Mesendoderm (in vitro differentiated cells): ENCODE results near the gene FHL2.

Source experiments
- DNase-seq: peaks from one replicate; pipeline ENCODE4 v3.0.0; 2013
- H2AK5ac ChIP-seq: 2 replicates; pipeline ENCODE4 v1.6.1; 2013; ENCODE audit warnings: low read length, inconsistent platforms
- H2BK120ac ChIP-seq: 2 replicates; pipeline ENCODE4 v1.6.1; 2013; ENCODE audit warnings: low read depth, mild to moderate bottlenecking, low read length, moderate library complexity, mixed read lengths
- H2BK15ac ChIP-seq: replicated peaks from 2 replicates; pipeline ENCODE4 v1.6.1; 2013; ENCODE audit warnings: low read depth, mild to moderate bottlenecking, moderate library complexity
- H2BK5ac ChIP-seq: 2 replicates; pipeline ENCODE4 v1.6.1; 2013; ENCODE audit warnings: low read length, inconsistent platforms
- H3K18ac ChIP-seq: 2 replicates; pipeline ENCODE4 v1.6.1; 2013; ENCODE audit warnings: mild to moderate bottlenecking, low read length, mixed read lengths
- H3K23ac ChIP-seq: one replicate; pipeline ENCODE4 v1.6.1; 2013; ENCODE audit warnings: low read length
- H3K27ac ChIP-seq: 2 replicates; pipeline ENCODE4 v1.5.1; 2013; ENCODE audit warnings: low read depth, mild to moderate bottlenecking, inconsistent platforms, low read length, moderate library complexity
- H3K27me3 ChIP-seq: 2 replicates; pipeline ENCODE4 v1.6.1; 2013; ENCODE audit warnings: low read length, control low read depth, mild to moderate bottlenecking, inconsistent platforms; ENCODE audit not compliant: insufficient read depth, poor library complexity
- H3K36me3 ChIP-seq: 2 replicates; pipeline ENCODE4 v1.6.1; 2013; ENCODE audit warnings: low read length, inconsistent platforms; ENCODE audit not compliant: control insufficient read depth, insufficient read depth
- H3K4ac ChIP-seq: one replicate; pipeline ENCODE4 v1.6.1; 2013; ENCODE audit warnings: low read depth, mild to moderate bottlenecking, low read length, moderate library complexity
- H3K4me1 ChIP-seq: 2 replicates; pipeline ENCODE4 v1.6.1; 2013; ENCODE audit warnings: low read depth, low read length, inconsistent platforms; ENCODE audit not compliant: control insufficient read depth
- H3K4me2 ChIP-seq: 2 replicates; pipeline ENCODE4 v1.6.1; 2013; ENCODE audit warnings: low read length
- H3K4me3 ChIP-seq: 2 replicates; pipeline ENCODE4 v1.5.1; 2013; ENCODE audit warnings: mild to moderate bottlenecking, low read length
- H3K56ac ChIP-seq: one replicate; pipeline ENCODE4 v1.6.1; 2013; ENCODE audit warnings: low read length
- H3K79me1 ChIP-seq: 2 replicates; pipeline ENCODE4 v1.6.1; 2013; ENCODE audit warnings: low read length, inconsistent platforms
- H3K79me2 ChIP-seq: 2 replicates; pipeline ENCODE4 v1.6.1; 2013; ENCODE audit warnings: mild to moderate bottlenecking, low read length; ENCODE audit not compliant: control insufficient read depth, insufficient read depth
- H3K9ac ChIP-seq: 2 replicates; pipeline ENCODE4 v1.6.1; 2013; ENCODE audit warnings: low read length, inconsistent platforms
- H4K5ac ChIP-seq: one replicate; pipeline ENCODE4 v1.6.1; 2013; ENCODE audit warnings: low read length
- H4K8ac ChIP-seq: one replicate; pipeline ENCODE4 v1.6.1; 2013; ENCODE audit warnings: low read depth, mild to moderate bottlenecking, control low read depth, low read length, moderate library complexity
- WGBS: extraction: QIAGEN DNeasy Blood & Tissue Kit; methylation state at CpG from one replicate; pipeline ENCODE4 v1.1.7; 2013; ENCODE audit warnings: low lambda C conversion rate, missing lambda C conversion rate; ENCODE audit not compliant: insufficient coverage; ENCODE audit errors: extremely low coverage; 5-methylcytosine and 5-hydroxymethylcytosine counted together

FHL2 gene

GRCh38 chr2:105410554-105410953, 11.7 kb upstream of the FHL2 start:
- Histone ChIP-seq H2BK15ac (no peak overlapping the region), H3K27ac (no peak overlapping the region), H3K79me1 (no peaks in the 10 kb centered on the region), H3K18ac (no peak overlapping the region), H3K9ac (no peak overlapping the region), H3K56ac (no peak overlapping the region), H4K8ac (no peak overlapping the region), H3K4me3 (no peak overlapping the region), H3K4me1 (no peaks in the 10 kb centered on the region), H3K23ac (no peak overlapping the region), H3K4me2 (no peak overlapping the region), H3K4ac (no peak overlapping the region), H3K36me3 (no peaks in the 10 kb centered on the region), H3K27me3 (no peaks in the 10 kb centered on the region), H2BK120ac (no peak overlapping the region), H4K5ac (no peak overlapping the region), H2BK5ac (no peak overlapping the region), H2AK5ac (no peak overlapping the region), H3K79me2 (no peaks in the 10 kb centered on the region)
- no CpG with 5 or more reads among the region's 4 CpGs for WGBS
- DNase-seq, result no peak

GRCh38 chr2:105409717-105410116, 10.9 kb upstream of the FHL2 start:
- no peaks in the 10 kb centered on the region for H3K4me1 ChIP-seq
- H3K18ac ChIP-seq, result no peak overlapping the region
- H3K27ac ChIP-seq, result no peak overlapping the region
- H3K9ac ChIP-seq, result no peak overlapping the region
- H3K79me2 ChIP-seq, result no peaks in the 10 kb centered on the region
- no peaks in the 10 kb centered on the region for H3K36me3 ChIP-seq
- H4K5ac ChIP-seq, result no peak overlapping the region
- H3K56ac ChIP-seq, result no peak overlapping the region
- H3K4ac ChIP-seq, result no peak overlapping the region
- no peak overlapping the region for H2BK5ac ChIP-seq
- H3K4me3 ChIP-seq, result no peak overlapping the region
- H3K4me2 ChIP-seq, result no peak overlapping the region
- no peak for DNase-seq
- H3K27me3 ChIP-seq, result no peaks in the 10 kb centered on the region
- no peak overlapping the region for H2AK5ac ChIP-seq
- H2BK15ac ChIP-seq, result no peak overlapping the region
- no peak overlapping the region for H3K23ac ChIP-seq
- no peak overlapping the region for H4K8ac ChIP-seq
- WGBS, result no CpG with 5 or more reads among the region's 6 CpGs
- no peaks in the 10 kb centered on the region for H3K79me1 ChIP-seq
- H2BK120ac ChIP-seq, result no peak overlapping the region

GRCh38 chr2:105407946-105408743, 9.3 kb upstream of the FHL2 start:
- Histone ChIP-seq H3K4me1 (no peaks in the 10 kb centered on the region), H4K8ac (no peak overlapping the region), H2AK5ac (no peak overlapping the region), H2BK15ac (no peak overlapping the region), H3K27ac (no peak overlapping the region), H3K9ac (no peak overlapping the region), H3K4me2 (no peak overlapping the region), H2BK5ac (no peak overlapping the region), H4K5ac (no peak overlapping the region), H2BK120ac (no peak overlapping the region), H3K56ac (no peak overlapping the region), H3K79me1 (no peaks in the 10 kb centered on the region), H3K4me3 (no peak overlapping the region), H3K4ac (no peak overlapping the region), H3K18ac (no peak overlapping the region), H3K27me3 (no peaks in the 10 kb centered on the region), H3K23ac (no peak overlapping the region), H3K79me2 (no peaks in the 10 kb centered on the region), H3K36me3 (no peaks in the 10 kb centered on the region)
- no CpG with 5 or more reads among the region's 7 CpGs for WGBS
- no peak for DNase-seq

GRCh38 chr2:105406221-105406620, 7.4 kb upstream of the FHL2 start:
- Histone ChIP-seq H3K79me2 (no peaks in the 10 kb centered on the region), H3K27ac (no peak overlapping the region), H4K8ac (no peak overlapping the region), H3K4me3 (no peak overlapping the region), H3K79me1 (no peaks in the 10 kb centered on the region), H2AK5ac (no peak overlapping the region), H2BK120ac (no peak overlapping the region), H3K4me1 (no peaks in the 10 kb centered on the region), H2BK5ac (no peak overlapping the region), H4K5ac (no peak overlapping the region), H3K4ac (no peak overlapping the region), H2BK15ac (no peak overlapping the region), H3K36me3 (no peaks in the 10 kb centered on the region), H3K56ac (no peak overlapping the region), H3K18ac (no peak overlapping the region), H3K23ac (no peak overlapping the region), H3K4me2 (no peak overlapping the region), H3K27me3 (no peaks in the 10 kb centered on the region), H3K9ac (no peak overlapping the region)
- no peak for DNase-seq
- WGBS, result no CpG with 5 or more reads among the region's 5 CpGs

- Histone ChIP-seq H3K4me2 (no peak overlapping the region), H3K4me1 (no peaks in the 10 kb centered on the region), H3K27me3 (no peaks in the 10 kb centered on the region), H2BK120ac (no peak overlapping the region), H2AK5ac (no peak overlapping the region), H2BK5ac (no peak overlapping the region), H2BK15ac (no peak overlapping the region), H3K23ac (no peak overlapping the region), H3K79me2 (no peaks in the 10 kb centered on the region), H3K56ac (no peak overlapping the region), H4K8ac (no peak overlapping the region), H3K27ac (no peak overlapping the region), H3K36me3 (no peaks in the 10 kb centered on the region), H4K5ac (no peak overlapping the region), H3K18ac (no peak overlapping the region), H3K4me3 (no peak overlapping the region), H3K4ac (no peak overlapping the region), H3K79me1 (no peaks in the 10 kb centered on the region), H3K9ac (no peak overlapping the region)
- WGBS, result no CpG with 5 or more reads among the region's 4 CpGs
- no peak for DNase-seq
These were observed 6.4 kb upstream of the FHL2 start for GRCh38 chr2:105405291-105405690.

GRCh38 chr2:105404736-105405135, 5.9 kb upstream of the FHL2 start:
- Histone ChIP-seq H3K9ac (no peak overlapping the region), H2BK15ac (no peak overlapping the region), H2BK5ac (no peak overlapping the region), H3K56ac (no peak overlapping the region), H3K79me2 (no peaks in the 10 kb centered on the region), H4K8ac (no peak overlapping the region), H3K4me3 (no peak overlapping the region), H3K4me1 (no peaks in the 10 kb centered on the region), H3K79me1 (no peaks in the 10 kb centered on the region), H2BK120ac (no peak overlapping the region), H2AK5ac (no peak overlapping the region), H3K36me3 (no peaks in the 10 kb centered on the region), H3K4ac (no peak overlapping the region), H3K27me3 (no peaks in the 10 kb centered on the region), H3K18ac (no peak overlapping the region), H3K27ac (no peak overlapping the region), H3K23ac (no peak overlapping the region), H4K5ac (no peak overlapping the region), H3K4me2 (no peak overlapping the region)
- DNase-seq, result no peak
- WGBS, result no CpG with 5 or more reads among the region's 3 CpGs
